Vagina (tissue), 2 donors: ENCODE results near the gene SENP6.

Experiments used
- POLR2A ChIP-seq, 2 donors: fragments of 450-650 bp; IDR thresholded peaks; one replicate each; pipeline ENCODE4 v1.6.1; 2017; ENCODE audit warnings: antibody characterized with exemption in 2 of 2, mild to moderate bottlenecking in 2 of 2, moderate library complexity in 2 of 2
- TF ChIP-seq, protein P1 (sequence below), 3 experiments: fragments of 450-650 bp in 2 of 3; fragments of 200-600 bp in 1 of 3; sonication (generic) in 1 of 3; IDR thresholded peaks; one replicate each; pipeline ENCODE4 v1.5.1; 2017 to 2019; ENCODE audit warnings: antibody characterized with exemption in 3 of 3, mild to moderate bottlenecking in 2 of 3, moderate library complexity in 2 of 3

DNA sequence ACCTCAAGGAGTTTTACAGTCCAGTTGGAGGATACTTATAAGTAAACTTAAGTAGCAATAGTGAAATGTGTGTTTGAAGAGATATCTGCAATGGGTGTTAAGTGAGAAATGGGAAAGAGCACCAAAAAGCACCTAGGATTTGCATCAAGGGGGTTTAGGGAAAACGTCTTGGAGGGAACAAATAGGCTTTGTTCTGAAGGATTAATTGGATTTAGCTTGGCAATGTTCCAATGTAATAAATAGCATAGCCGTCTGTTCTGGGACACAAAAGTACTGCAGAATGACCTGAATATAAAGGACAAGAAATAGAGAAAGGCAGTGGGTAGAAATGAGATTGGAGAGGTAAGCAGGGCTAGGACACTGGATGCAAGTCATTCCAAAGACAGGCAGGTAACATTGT, 144.5 kb downstream of the SENP6 start:
- TF ChIP-seq, protein P1, sequence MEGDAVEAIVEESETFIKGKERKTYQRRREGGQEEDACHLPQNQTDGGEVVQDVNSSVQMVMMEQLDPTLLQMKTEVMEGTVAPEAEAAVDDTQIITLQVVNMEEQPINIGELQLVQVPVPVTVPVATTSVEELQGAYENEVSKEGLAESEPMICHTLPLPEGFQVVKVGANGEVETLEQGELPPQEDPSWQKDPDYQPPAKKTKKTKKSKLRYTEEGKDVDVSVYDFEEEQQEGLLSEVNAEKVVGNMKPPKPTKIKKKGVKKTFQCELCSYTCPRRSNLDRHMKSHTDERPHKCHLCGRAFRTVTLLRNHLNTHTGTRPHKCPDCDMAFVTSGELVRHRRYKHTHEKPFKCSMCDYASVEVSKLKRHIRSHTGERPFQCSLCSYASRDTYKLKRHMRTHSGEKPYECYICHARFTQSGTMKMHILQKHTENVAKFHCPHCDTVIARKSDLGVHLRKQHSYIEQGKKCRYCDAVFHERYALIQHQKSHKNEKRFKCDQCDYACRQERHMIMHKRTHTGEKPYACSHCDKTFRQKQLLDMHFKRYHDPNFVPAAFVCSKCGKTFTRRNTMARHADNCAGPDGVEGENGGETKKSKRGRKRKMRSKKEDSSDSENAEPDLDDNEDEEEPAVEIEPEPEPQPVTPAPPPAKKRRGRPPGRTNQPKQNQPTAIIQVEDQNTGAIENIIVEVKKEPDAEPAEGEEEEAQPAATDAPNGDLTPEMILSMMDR (IDR thresholded peaks at IDR 0.05), result no peak
- TF ChIP-seq POLR2A (IDR thresholded peaks at IDR 0.05), result no peak
